Activated naive CD8-positive, alpha-beta T cell treated with anti-CD3 and anti-CD28 coated beads for 36 hours (primary cell): ENCODE measurements around the gene ARHGAP24. TPM values are rescaled to one million over a fixed set of nuclear protein-coding genes. Genes with fewer than 3 reads are reported as not detected.
"Not testable (repeated sequence)": the region's sequence is repeated elsewhere in the genome, so short reads cannot be mapped to it uniquely, and the experiment has no call there.

ENCODE experiments used
- DNase-seq: peaks from one replicate; pipeline ENCODE4 v3.0.0; 2021
- H3K27ac Mint-ChIP-seq: one replicate; pipeline ENCODE4 v1.8.0; 2022; ENCODE audit warnings: mild to moderate bottlenecking, moderate library complexity, mixed read lengths
- H3K27me3 Mint-ChIP-seq: one replicate; pipeline ENCODE4 v1.8.0; 2022; ENCODE audit warnings: mild to moderate bottlenecking, mixed read lengths
- H3K36me3 Mint-ChIP-seq: one replicate; pipeline ENCODE4 v1.8.0; 2021; ENCODE audit warnings: mild to moderate bottlenecking, mixed read lengths
- H3K4me1 Mint-ChIP-seq: one replicate; pipeline ENCODE4 v1.8.0; 2021; ENCODE audit warnings: mixed read lengths
- H3K4me3 Mint-ChIP-seq: one replicate; pipeline ENCODE4 v1.8.0; 2022; ENCODE audit warnings: mild to moderate bottlenecking, moderate library complexity, mixed read lengths
- H3K9me3 Mint-ChIP-seq: one replicate; pipeline ENCODE4 v1.8.0; 2022; ENCODE audit warnings: mixed read lengths
- total RNA-seq, 2 experiments: library from RNA; stranded (reverse); gene quantifications; one replicate each; pipeline ENCODE4 v1.2.3, GENCODE V29; 2021

Gene ARHGAP24
- total RNA-seq, 2 experiments from 2014 or later, result 0.62 to 0.92 TPM

- no peak overlapping the region for H3K4me3 Mint-ChIP-seq
- no peak overlapping the region for H3K27ac Mint-ChIP-seq
- no peaks in the 10 kb centered on the region for H3K4me1 Mint-ChIP-seq
- no peaks in the 10 kb centered on the region for H3K36me3 Mint-ChIP-seq
- DNase-seq, result no peak
- peaks cover 4% of the 10 kb centered on the region for H3K9me3 Mint-ChIP-seq
- peaks cover 3% of the 10 kb centered on the region for H3K27me3 Mint-ChIP-seq
Observed at GRCh38 chr4:85910985-85911384, 436.0 kb downstream of the ARHGAP24 start.

GRCh38 chr4:85913931-85914694 lies 439.2 kb downstream of the ARHGAP24 start:
- no peaks in the 10 kb centered on the region for H3K4me1 Mint-ChIP-seq
- H3K4me3 Mint-ChIP-seq, result no peak overlapping the region
- peaks cover 6% of the 10 kb centered on the region for H3K9me3 Mint-ChIP-seq
- DNase-seq, result no peak
- H3K27ac Mint-ChIP-seq, result no peak overlapping the region
- H3K27me3 Mint-ChIP-seq, result peaks cover 3% of the 10 kb centered on the region
- no peaks in the 10 kb centered on the region for H3K36me3 Mint-ChIP-seq

DNA sequence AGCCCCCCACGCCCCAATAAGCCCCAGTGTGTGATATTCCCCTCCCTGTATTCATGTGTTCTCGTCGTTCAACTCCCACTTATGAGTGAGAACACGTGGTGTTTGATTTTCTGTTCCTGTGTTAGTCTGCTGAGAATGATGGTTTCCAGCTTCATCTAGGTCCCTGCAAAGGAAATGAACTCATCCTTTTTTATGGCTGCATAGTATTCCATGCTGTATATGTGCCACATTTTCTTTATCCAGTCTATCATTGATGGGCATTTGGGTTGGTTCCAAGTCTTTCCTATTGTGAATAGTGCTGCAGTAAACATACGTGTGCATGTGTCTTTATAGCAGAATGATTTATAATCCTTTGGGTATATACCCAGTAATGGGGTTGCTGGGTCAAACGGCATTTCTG lies 440.6 kb downstream of the ARHGAP24 start:
- not testable (repeated sequence) for H3K4me3 Mint-ChIP-seq

GRCh38 chr4:85919200-85919887 lies 444.4 kb downstream of the ARHGAP24 start:
- H3K9me3 Mint-ChIP-seq, result peaks cover 6% of the 10 kb centered on the region
- H3K4me3 Mint-ChIP-seq, result no peak overlapping the region
- H3K27me3 Mint-ChIP-seq, result peaks cover 5% of the 10 kb centered on the region
- H3K36me3 Mint-ChIP-seq, result no peaks in the 10 kb centered on the region
- H3K27ac Mint-ChIP-seq, result no peak overlapping the region
- no peaks in the 10 kb centered on the region for H3K4me1 Mint-ChIP-seq
- no peak for DNase-seq

More for the DNA sequence above, 440.6 kb downstream of the ARHGAP24 start:
- H3K27ac Mint-ChIP-seq, H3K9me3 Mint-ChIP-seq, H3K36me3 Mint-ChIP-seq, H3K27me3 Mint-ChIP-seq, H3K4me1 Mint-ChIP-seq, DNase-seq: not testable (repeated sequence)

DNA sequence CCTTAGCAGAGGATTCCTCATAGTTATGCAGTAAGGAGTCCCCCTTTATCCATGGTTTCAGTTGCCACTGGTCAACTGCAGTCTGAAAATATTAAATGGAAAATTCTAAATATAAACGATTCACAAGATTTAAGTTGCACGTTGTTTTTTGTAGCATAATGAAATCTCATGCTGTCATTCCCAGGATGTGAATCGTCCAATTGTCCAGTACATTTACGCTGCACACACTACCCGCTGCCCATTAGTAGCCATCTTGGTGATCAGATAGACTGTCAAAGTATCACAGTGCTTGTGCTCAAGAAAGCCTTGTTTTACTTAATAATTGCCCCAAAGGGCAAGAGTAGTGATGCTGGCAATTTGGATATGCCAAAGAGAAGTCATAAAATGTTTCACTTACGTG lies 450.1 kb downstream of the ARHGAP24 start:
- H3K9me3 Mint-ChIP-seq, result no peaks in the 10 kb centered on the region
- H3K4me1 Mint-ChIP-seq, result peaks cover 8% of the 10 kb centered on the region
- peaks cover 17% of the 10 kb centered on the region for H3K27me3 Mint-ChIP-seq
- H3K4me3 Mint-ChIP-seq, result no peak overlapping the region
- H3K36me3 Mint-ChIP-seq, result no peaks in the 10 kb centered on the region
- no peak for DNase-seq
- H3K27ac Mint-ChIP-seq, result no peak overlapping the region

DNA sequence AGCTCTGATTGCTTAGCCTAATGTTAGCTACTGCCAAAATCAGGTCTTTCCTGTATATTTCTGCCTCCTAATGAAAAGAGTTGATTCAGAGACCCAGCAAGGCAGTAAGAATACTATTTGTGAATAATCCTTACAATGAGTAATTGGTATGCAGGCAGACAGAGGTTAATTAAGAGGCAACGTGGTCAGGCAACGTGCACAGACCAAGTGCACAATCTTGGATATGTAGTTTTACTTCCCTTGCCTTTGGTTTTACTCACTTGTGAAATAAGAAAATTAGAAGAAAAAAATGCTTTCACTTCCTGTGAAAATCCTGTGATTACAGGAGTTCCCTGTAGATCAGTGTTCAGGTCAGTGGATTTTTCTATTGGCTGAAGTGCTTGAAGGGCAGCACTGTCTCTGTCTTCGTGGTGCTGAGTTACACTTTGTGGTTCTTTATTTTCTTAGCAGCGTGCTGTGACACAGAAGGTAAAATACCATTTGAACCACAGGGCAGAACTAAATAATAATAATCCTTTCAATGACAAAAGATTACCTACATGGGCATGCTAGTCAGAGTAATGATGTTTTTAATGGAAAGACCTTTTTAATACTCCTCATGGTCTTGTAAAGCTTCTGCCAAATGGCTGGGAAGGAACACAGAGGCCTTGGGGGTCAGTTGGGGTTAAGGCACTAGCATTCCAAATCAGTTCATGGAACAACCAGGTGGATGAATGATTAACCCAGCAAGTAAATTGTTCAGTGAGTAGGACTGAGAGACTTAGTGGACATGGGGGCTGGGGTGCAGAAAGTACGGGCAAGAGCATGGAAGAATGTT lies 454.0 kb downstream of the ARHGAP24 start:
- peaks cover 15% of the 10 kb centered on the region for H3K27me3 Mint-ChIP-seq
- H3K9me3 Mint-ChIP-seq, result no peaks in the 10 kb centered on the region
- no peaks in the 10 kb centered on the region for H3K36me3 Mint-ChIP-seq
- H3K27ac Mint-ChIP-seq, result no peak overlapping the region
- no peak for DNase-seq
- H3K4me1 Mint-ChIP-seq, result peaks cover 12% of the 10 kb centered on the region
- no peak overlapping the region for H3K4me3 Mint-ChIP-seq

- H3K9me3 Mint-ChIP-seq, result no peaks in the 10 kb centered on the region
- no peak overlapping the region for H3K4me3 Mint-ChIP-seq
- peaks cover 15% of the 10 kb centered on the region for H3K27me3 Mint-ChIP-seq
- H3K36me3 Mint-ChIP-seq, result no peaks in the 10 kb centered on the region
- no peak for DNase-seq
- no peak overlapping the region for H3K27ac Mint-ChIP-seq
- H3K4me1 Mint-ChIP-seq, result peaks cover 12% of the 10 kb centered on the region
Observed at GRCh38 chr4:85929961-85930665, 455.2 kb downstream of the ARHGAP24 start.

GRCh38 chr4:85932500-85933290 lies 457.7 kb downstream of the ARHGAP24 start:
- H3K27ac Mint-ChIP-seq, result no peak overlapping the region

GRCh38 chr4:85933291-85933640 lies 458.3 kb downstream of the ARHGAP24 start:
- Mint-ChIP-seq H3K27me3 (peaks cover 15% of the 10 kb centered on the region), H3K9me3 (no peaks in the 10 kb centered on the region), H3K4me3 (no peak overlapping the region)

More at GRCh38 chr4:85932500-85933290, 457.7 kb downstream of the ARHGAP24 start:
- peaks cover 12% of the 10 kb centered on the region for H3K4me1 Mint-ChIP-seq
- H3K27me3 Mint-ChIP-seq, result peaks cover 15% of the 10 kb centered on the region
- H3K4me3 Mint-ChIP-seq, result no peak overlapping the region
- H3K36me3 Mint-ChIP-seq, result no peaks in the 10 kb centered on the region
- no peak for DNase-seq
- H3K9me3 Mint-ChIP-seq, result no peaks in the 10 kb centered on the region

DNA sequence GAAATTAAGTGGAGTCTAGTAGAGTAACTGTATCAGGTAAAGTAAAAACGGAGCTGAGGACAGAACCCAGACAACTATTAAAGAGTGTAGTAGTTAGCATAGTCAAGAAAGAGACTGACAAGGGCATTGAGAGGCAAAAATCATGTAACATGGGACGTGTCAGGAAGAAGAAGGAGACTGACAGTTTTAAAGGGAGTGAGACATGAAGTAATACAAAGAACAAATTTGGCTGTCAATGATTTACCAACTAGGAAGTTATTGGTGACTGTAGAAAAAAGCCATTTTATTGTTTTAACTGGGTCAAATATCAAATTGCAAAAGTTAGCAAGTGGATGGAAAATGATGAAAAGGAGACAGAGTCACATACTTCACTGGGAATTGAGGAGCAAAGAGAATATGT lies 462.6 kb downstream of the ARHGAP24 start:
- no peak for DNase-seq
- no peak overlapping the region for H3K4me3 Mint-ChIP-seq
- no peaks in the 10 kb centered on the region for H3K27me3 Mint-ChIP-seq
- no peaks in the 10 kb centered on the region for H3K36me3 Mint-ChIP-seq
- peaks cover 3% of the 10 kb centered on the region for H3K4me1 Mint-ChIP-seq
- no peaks in the 10 kb centered on the region for H3K9me3 Mint-ChIP-seq
- no peak overlapping the region for H3K27ac Mint-ChIP-seq

More at GRCh38 chr4:85933291-85933640, 458.3 kb downstream of the ARHGAP24 start:
- no peak for DNase-seq
- Mint-ChIP-seq H3K27ac (no peak overlapping the region), H3K36me3 (no peaks in the 10 kb centered on the region), H3K4me1 (peaks cover 12% of the 10 kb centered on the region)

GRCh38 chr4:85938062-85938461 lies 463.1 kb downstream of the ARHGAP24 start:
- no peak overlapping the region for H3K27ac Mint-ChIP-seq
- H3K4me3 Mint-ChIP-seq, result no peak overlapping the region
- H3K9me3 Mint-ChIP-seq, result no peaks in the 10 kb centered on the region
- no peaks in the 10 kb centered on the region for H3K27me3 Mint-ChIP-seq
- no peaks in the 10 kb centered on the region for H3K36me3 Mint-ChIP-seq
- DNase-seq, result no peak
- H3K4me1 Mint-ChIP-seq, result no peaks in the 10 kb centered on the region

DNA sequence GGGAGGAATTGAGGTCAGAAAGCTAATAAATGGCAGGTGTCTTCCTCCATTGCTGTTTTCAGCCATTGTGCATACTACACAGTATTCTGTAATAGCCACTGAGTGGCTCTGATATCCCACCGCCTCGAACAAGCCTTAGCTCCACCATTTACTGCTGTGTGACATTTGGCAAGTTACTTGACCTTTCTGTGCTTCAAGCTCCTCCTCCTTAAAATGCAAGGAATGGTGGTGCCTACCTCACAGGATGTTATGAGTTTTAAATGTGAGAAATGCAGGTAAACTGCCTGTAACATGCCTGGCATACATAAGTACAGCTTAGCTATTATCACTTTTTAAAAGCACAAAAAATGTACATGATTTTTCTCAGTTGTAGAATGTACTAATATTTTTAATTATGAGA lies 464.0 kb downstream of the ARHGAP24 start:
- Mint-ChIP-seq H3K4me3 (no peak overlapping the region), H3K27me3 (no peaks in the 10 kb centered on the region), H3K9me3 (no peaks in the 10 kb centered on the region), H3K4me1 (no peaks in the 10 kb centered on the region), H3K36me3 (no peaks in the 10 kb centered on the region), H3K27ac (no peak overlapping the region)
- no peak for DNase-seq

DNA sequence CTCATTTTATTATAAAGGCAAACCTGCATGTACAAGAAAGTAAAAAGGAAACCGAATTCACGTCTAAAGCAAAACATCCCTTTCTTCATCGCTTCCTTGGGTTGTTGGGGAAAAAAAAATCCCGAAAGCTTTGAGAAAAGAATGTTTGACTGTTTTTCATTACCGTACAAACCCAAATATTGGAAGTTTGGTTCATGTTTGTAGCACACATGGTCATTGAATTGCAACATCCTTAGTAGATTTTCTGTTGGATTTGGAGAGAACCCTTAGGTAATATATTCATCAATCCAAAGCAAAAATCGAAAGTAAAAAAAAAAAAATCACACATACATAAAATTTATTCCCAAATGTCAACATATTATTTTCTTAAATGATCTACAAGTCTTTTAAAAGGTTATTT lies 464.6 kb downstream of the ARHGAP24 start:
- Mint-ChIP-seq H3K27me3 (no peaks in the 10 kb centered on the region), H3K4me3 (no peak overlapping the region), H3K27ac (no peak overlapping the region), H3K36me3 (no peaks in the 10 kb centered on the region), H3K4me1 (no peaks in the 10 kb centered on the region), H3K9me3 (peaks cover 2% of the 10 kb centered on the region)
- no peak for DNase-seq

DNA sequence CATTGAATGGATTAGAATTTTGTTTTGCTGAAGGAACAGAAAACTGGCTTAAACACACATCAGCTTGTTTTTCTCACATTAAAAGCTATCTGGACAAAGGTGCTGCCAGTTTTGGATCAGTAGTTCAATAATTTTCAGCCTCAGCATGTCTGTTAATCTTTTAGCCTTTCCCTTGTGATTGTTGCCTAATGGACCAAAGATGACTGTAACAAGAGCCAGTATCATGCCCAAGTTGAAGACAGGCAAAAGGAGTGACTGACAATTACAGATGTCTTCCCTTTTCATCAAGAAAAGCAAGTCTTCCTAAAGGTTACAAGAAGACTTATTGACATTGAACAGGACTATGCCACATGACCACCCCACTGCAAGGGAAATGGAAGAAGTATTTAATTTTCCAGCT lies 465.2 kb downstream of the ARHGAP24 start:
- Mint-ChIP-seq H3K27me3 (no peaks in the 10 kb centered on the region), H3K4me1 (no peaks in the 10 kb centered on the region), H3K9me3 (peaks cover 2% of the 10 kb centered on the region), H3K4me3 (no peak overlapping the region), H3K27ac (no peak overlapping the region), H3K36me3 (no peaks in the 10 kb centered on the region)
- no peak for DNase-seq
